Measurements from ENCODE around the gene LHX2. TPM values are rescaled to one million over a fixed set of nuclear protein-coding genes. Genes with fewer than 3 reads are reported as not detected.

Gene LHX2
- polyA plus RNA-seq, 3 donors, result 0.12 TPM; not detected in 2

GRCh38 chr9:124042201-124042721 lies 30.7 kb downstream of the LHX2 start:
- Histone ChIP-seq H3K79me2 (ENCODE audit: insufficient read depth, low read length) (no peaks in the 10 kb centered on the region), H3K27ac (ENCODE audit: low read depth in 1 of 2, low read length in 2 of 2) (no peak overlapping the region), H3K36me3 (replicated peaks in 1 of 2; ENCODE audit: control insufficient read depth in 1 of 2, insufficient read depth in 2 of 2, low read length in 2 of 2) (no peaks in the 10 kb centered on the region), H3K4me1 (ENCODE audit: control insufficient read depth in 1 of 2, insufficient read depth in 2 of 2, low read length in 2 of 2) (peaks cover 8 to 20% of the 10 kb centered on the region in 2 donors), H3K4me3 (replicated peaks in 1 of 3; ENCODE audit: low read depth in 2 of 3, low read length in 3 of 3) (no peak overlapping the region), H4K20me1 (ENCODE audit: insufficient read depth, low read length) (no peaks in the 10 kb centered on the region), H2AFZ (ENCODE audit: insufficient read depth, low read depth, low read length, poor library complexity, severe bottlenecking) (no peak overlapping the region), H3K4me2 (replicated peaks; ENCODE audit: extremely low read depth, low read length, poor library complexity, severe bottlenecking) (no peak overlapping the region), H3K9me3 (replicated peaks in 1 of 2; ENCODE audit: control insufficient read depth in 1 of 2, insufficient read depth in 1 of 2, low read length in 2 of 2) (peaks cover 0 to 6% of the 10 kb centered on the region in 2 donors), H3K9ac (ENCODE audit: insufficient read depth, low read length, poor library complexity, severe bottlenecking) (no peak overlapping the region), H3K27me3 (ENCODE audit: control insufficient read depth in 2 of 2, insufficient read depth in 2 of 2, low read length in 2 of 2) (peaks cover 46 to 92% of the 10 kb centered on the region in 2 donors)
- no peak for DNase-seq
- Mint-ChIP-seq H3K4me1 (peaks cover 24% of the 10 kb centered on the region), H3K9me3 (peaks cover 0 to 10% (median 6%) of the 10 kb centered on the region in 7 donors), H3K27me3 (ENCODE audit: low read depth in 3 of 3) (peaks cover 84 to 95% (median 92%) of the 10 kb centered on the region in 3 donors), H3K4me3 (peak overlapping the region in 1 of 2 donors; percentile 47), H3K36me3 (peaks cover 0 to 4% of the 10 kb centered on the region in 2 donors), H3K27ac (no peak overlapping the region)
- intact Hi-C loops (cut with micrococcal nuclease), result no loop called here
- 74% methylated on average over 4 of the region's 11 CpGs for WGBS (ENCODE audit: insufficient coverage)
- no peak for TF ChIP-seq CTCF (IDR thresholded peaks at IDR 0.05)

- H3K4me2 ChIP-seq (replicated peaks; ENCODE audit: extremely low read depth, low read length, poor library complexity, severe bottlenecking), result no peak overlapping the region
- no peak overlapping the region for H3K4me3 ChIP-seq (replicated peaks in 1 of 3; ENCODE audit: low read depth in 2 of 3, low read length in 3 of 3)
- H3K36me3 ChIP-seq (replicated peaks in 1 of 2; ENCODE audit: control insufficient read depth in 1 of 2, insufficient read depth in 2 of 2, low read length in 2 of 2), result no peaks in the 10 kb centered on the region
- Mint-ChIP-seq H3K36me3 (peaks cover 0 to 4% of the 10 kb centered on the region in 2 donors), H3K9me3 (peaks cover 0 to 8% (median 5%) of the 10 kb centered on the region in 7 donors), H3K4me1 (peaks cover 20% of the 10 kb centered on the region), H3K27me3 (ENCODE audit: low read depth in 3 of 3) (peaks cover 76 to 92% (median 87%) of the 10 kb centered on the region in 3 donors), H3K27ac (no peak overlapping the region), H3K4me3 (peak overlapping the region in 1 of 2 donors; percentile 81)
- no peaks in the 10 kb centered on the region for H3K79me2 ChIP-seq (ENCODE audit: insufficient read depth, low read length)
- no peak overlapping the region for H3K9ac ChIP-seq (ENCODE audit: insufficient read depth, low read length, poor library complexity, severe bottlenecking)
- H3K9me3 ChIP-seq (replicated peaks in 1 of 2; ENCODE audit: control insufficient read depth in 1 of 2, insufficient read depth in 1 of 2, low read length in 2 of 2), result peaks cover 0 to 6% of the 10 kb centered on the region in 2 donors
- peaks cover 44 to 86% of the 10 kb centered on the region in 2 donors for H3K27me3 ChIP-seq (ENCODE audit: control insufficient read depth in 2 of 2, insufficient read depth in 2 of 2, low read length in 2 of 2)
- no peak overlapping the region for H2AFZ ChIP-seq (ENCODE audit: insufficient read depth, low read depth, low read length, poor library complexity, severe bottlenecking)
- peaks cover 8 to 20% of the 10 kb centered on the region in 2 donors for H3K4me1 ChIP-seq (ENCODE audit: control insufficient read depth in 1 of 2, insufficient read depth in 2 of 2, low read length in 2 of 2)
- no peak overlapping the region for H3K27ac ChIP-seq (ENCODE audit: low read depth in 1 of 2, low read length in 2 of 2)
- no peaks in the 10 kb centered on the region for H4K20me1 ChIP-seq (ENCODE audit: insufficient read depth, low read length)
- 96% methylated on average over 4 of the region's 5 CpGs for WGBS (ENCODE audit: insufficient coverage)
- TF ChIP-seq CTCF (IDR thresholded peaks at IDR 0.05), result no peak
- no peak for DNase-seq
- intact Hi-C loops (cut with micrococcal nuclease), result no loop called here
These were observed 32.9 kb downstream of the LHX2 start for GRCh38 chr9:124044448-124044847.

Measured in CD14-positive monocyte (primary cell).